GM12878 (cell line): ENCODE measurements around the gene MYBPHL. TPM values are rescaled to one million over a fixed set of nuclear protein-coding genes. Genes with fewer than 3 reads are reported as not detected.

Source experiments
- ATAC-seq: fragments of 200-7000 bp; cut with Tn5 transposase; 3 replicates; pipeline ENCODE4 v1.9.1; 2020; ENCODE audit warnings: mild to moderate bottlenecking, moderate library complexity
- BruUV-seq: library from RNA; stranded (reverse); fragments of 400-500 nt; replicated peaks from 2 replicates; lab custom pipeline; 2021; lab: Mats Ljungman, UMichigan
- CTCF ChIA-PET: fragments of 300-600 bp; sonication (Branson Sonifier 250); formaldehyde crosslinking; extraction: SDS; loops from one replicate; lab custom pipeline; 2021; ENCODE audit warnings: inconsistent platforms; lab: Yijun Ruan, JAX
- POLR2A ChIA-PET: fragments of 350-600 bp; formaldehyde crosslinking; extraction: SDS; loops from one replicate; lab custom pipeline; 2021; ENCODE audit warnings: inconsistent platforms; lab: Charles Lee
- RAD21 ChIA-PET: fragments of 300-600 bp; sonication (Branson Sonifier 250); formaldehyde crosslinking; loops from one replicate; lab custom pipeline; 2023; ENCODE audit warnings: antibody characterized with exemption; ENCODE audit not compliant: unreplicated experiment; lab: Charles Lee
- SMC1A ChIA-PET: fragments of 300-600 bp; sonication (Branson Sonifier 250); formaldehyde crosslinking; loops from one replicate; lab custom pipeline; 2023; ENCODE audit not compliant: unreplicated experiment, uncharacterized antibody; lab: Charles Lee
- DNase-seq: peaks from one replicate; pipeline ENCODE4 v3.0.0-alpha.2; 2011; ENCODE audit warnings: low read depth, low spot score
- FAIRE-seq: peaks from 3 replicates; lab custom pipeline; 2011; peaks lifted over from hg19 to GRCh38; lab: Jason Lieb, UNC
- H2AFZ ChIP-seq: 2 replicates; pipeline ENCODE4 v1.6.0; 2011; ENCODE audit warnings: low read depth, low read length, control low read depth; ENCODE audit not compliant: control insufficient read depth
- H3K27ac ChIP-seq: 2 replicates; pipeline ENCODE4 v1.5.1; 2011; ENCODE audit warnings: control low read depth; ENCODE audit not compliant: control insufficient read depth, insufficient read depth
- H3K27me3 ChIP-seq, 2 experiments: replicated peaks in 1 of 2; 2 replicates each; pipeline versions ENCODE4 v1.6.0 to v1.6.1; 2011; ENCODE audit warnings: low read length in 1 of 2; ENCODE audit not compliant: control insufficient read depth in 2 of 2, insufficient read depth in 2 of 2
- H3K36me3 ChIP-seq, 2 experiments: 2 replicates each; pipeline ENCODE4 v1.5.1; 2011; ENCODE audit warnings: low read length in 1 of 2; ENCODE audit not compliant: control insufficient read depth in 2 of 2, insufficient read depth in 2 of 2
- H3K4me1 ChIP-seq: 2 replicates; pipeline ENCODE4 v1.6.1; 2011; ENCODE audit warnings: mild to moderate bottlenecking, low read length, moderate library complexity, mixed read lengths; ENCODE audit not compliant: control insufficient read depth, insufficient read depth
- H3K4me2 ChIP-seq: 2 replicates; pipeline ENCODE4 v1.6.0; 2011; ENCODE audit warnings: control low read depth; ENCODE audit not compliant: control insufficient read depth, insufficient read depth
- H3K4me3 ChIP-seq: fragments of 200-600 bp; sonication (generic); 2 replicates; pipeline ENCODE4 v1.5.1; 2016
- H3K79me2 ChIP-seq: 2 replicates; pipeline ENCODE4 v1.6.0; 2011; ENCODE audit warnings: low read length; ENCODE audit not compliant: control insufficient read depth, insufficient read depth
- H3K9ac ChIP-seq: 2 replicates; pipeline ENCODE4 v1.8.0; 2011; ENCODE audit warnings: low read length, control low read depth, mixed read lengths; ENCODE audit not compliant: control insufficient read depth, insufficient read depth
- H3K9me3 ChIP-seq: replicated peaks from 3 replicates; pipeline ENCODE4 v1.5.1; 2011; ENCODE audit warnings: mild to moderate bottlenecking, low read length; ENCODE audit not compliant: control insufficient read depth, insufficient read depth
- H4K20me1 ChIP-seq: 2 replicates; pipeline ENCODE4 v1.6.0; 2011; ENCODE audit not compliant: control insufficient read depth, insufficient read depth
- GATAD2B ChIP-seq: fragments of 450-650 bp; conservative IDR thresholded peaks from 2 replicates; pipeline ENCODE4 v1.6.1; 2017; ENCODE audit warnings: low read depth, mild to moderate bottlenecking, moderate library complexity
- IKZF1 ChIP-seq: fragments of 450-650 bp; conservative IDR thresholded peaks from 2 replicates; pipeline ENCODE4 v1.6.1; 2017; ENCODE audit warnings: antibody characterized with exemption, mild to moderate bottlenecking
- SIX5 ChIP-seq: IDR thresholded peaks from 2 replicates; pipeline ENCODE4 v1.6.1; 2011; ENCODE audit warnings: mild to moderate bottlenecking, low read depth, low read length, moderate library complexity; ENCODE audit not compliant: severe bottlenecking
- SUZ12 ChIP-seq: fragments of 200-600 bp; sonication (generic); IDR thresholded peaks from one replicate; pipeline ENCODE4 v1.6.1; 2018; ENCODE audit warnings: antibody characterized with exemption, mild to moderate bottlenecking; ENCODE audit not compliant: unreplicated experiment
- WGBS: methylation state at CpG from one replicate; pipeline ENCODE4 v1.1.6; 2016; ENCODE audit warnings: low lambda C conversion rate; ENCODE audit not compliant: insufficient replicate concordance, insufficient coverage; ENCODE audit errors: missing lambda C conversion rate; 5-methylcytosine and 5-hydroxymethylcytosine counted together
- in situ Hi-C: fragments of 300-500 bp; cut with MboI; formaldehyde crosslinking; loops from 9 replicates; pipeline ENCODE4 v1.14.3; 2018; ENCODE audit warnings: mixed read lengths
- intact Hi-C: fragments of 100-400 bp; cut with micrococcal nuclease; formaldehyde crosslinking; loops from one replicate; pipeline ENCODE4 v1.14.2; 2022; ENCODE audit not compliant: unreplicated experiment
- polyA plus RNA-seq, 11 experiments: library from polyadenylated mRNA; depleted of rRNA in 4 of 11; unstranded in 6 of 11; stranded (reverse) in 5 of 11; fragments of >200 nt; fragmentation: Nextera tagmentation in 4 of 11; fragmentation: Illumina TruSeq in 1 of 11; extraction: Ambion mirVana in 4 of 11; extraction: Trizol in 1 of 11; gene quantifications; 1 replicate in 1 of 11; 2 replicates in 10 of 11; pipeline versions ENCODE4 v1.2.1 to v1.2.3, GENCODE V29; 2011 to 2016; ENCODE audit warnings: inconsistent platforms in 2 of 11, missing spikeins in 2 of 11, low read depth in 1 of 11
- total RNA-seq, 4 experiments: library from RNA; depleted of rRNA in 3 of 4; stranded (reverse); fragments of >200 nt in 3 of 4; fragmentation: Illumina TruSeq in 1 of 4; extraction: Trizol in 1 of 4; gene quantifications; 2 replicates each; pipeline versions ENCODE4 v1.2.1 to v1.2.3, GENCODE V29; 2013 to 2021

MYBPHL gene
- total and polyA plus RNA-seq, 10 of the 15 experiments (the other 5 are each of a cell fraction or from before 2014, with no cell fraction given) = 0.16 to 0.75 (median 0.54) TPM; not detected in 7

DNA sequence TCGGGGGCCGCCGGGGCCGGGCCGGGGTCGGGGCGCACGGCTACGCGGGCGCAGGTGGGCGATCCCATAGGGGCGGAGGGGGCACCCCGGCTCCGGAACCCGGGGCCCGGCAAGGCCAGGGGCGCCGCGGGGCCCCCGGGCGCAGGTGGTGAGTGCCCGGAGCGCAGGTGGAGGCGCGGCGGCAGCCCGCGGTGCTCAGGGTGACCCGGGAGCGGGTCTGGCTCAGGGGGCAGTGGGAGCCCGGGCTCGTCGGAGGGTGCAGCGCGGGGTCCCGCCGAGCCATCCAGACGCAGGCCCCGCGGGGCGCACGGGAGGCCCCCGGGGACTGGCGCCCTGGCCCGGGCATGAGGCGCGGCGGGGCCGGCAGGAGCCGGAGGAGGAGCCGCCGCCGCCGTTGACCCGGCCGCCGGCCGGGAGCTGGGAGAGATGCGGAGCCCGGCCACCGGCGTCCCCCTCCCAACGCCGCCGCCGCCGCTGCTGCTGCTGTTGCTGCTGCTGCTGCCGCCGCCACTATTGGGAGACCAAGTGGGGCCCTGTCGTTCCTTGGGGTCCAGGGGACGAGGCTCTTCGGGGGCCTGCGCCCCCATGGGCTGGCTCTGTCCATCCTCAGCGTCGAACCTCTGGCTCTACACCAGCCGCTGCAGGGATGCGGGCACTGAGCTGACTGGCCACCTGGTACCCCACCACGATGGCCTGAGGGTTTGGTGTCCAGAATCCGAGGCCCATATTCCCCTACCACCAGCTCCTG, 57.0 kb downstream of the MYBPHL start:
- Histone ChIP-seq H3K27ac (no peak overlapping the region), H3K36me3 (no peaks in the 10 kb centered on the region), H3K4me3 (no peak overlapping the region), H3K27me3 (peaks cover 2 to 4% of the 10 kb centered on the region in 2 experiments; a peak in 3 of 4 replicates)
- intact Hi-C loops = no loop called here
- peak; percentile 82 for TF ChIP-seq SUZ12
- TF ChIP-seq SIX5 = no peak
- TF ChIP-seq GATAD2B = peak; percentile 33; the same call in 1 of the 2 replicates
- 0 out of 2 replicates have a peak, but pooled peaks have one; percentile 18 for TF ChIP-seq IKZF1
- TF ChIP-seq, all 136 proteins: peak for 3
- CTCF ChIA-PET = interaction anchor here (1.0 kb wide), 1 partner anchor 29 kb away, joined by 3 read pairs; no protein-coding TSS in a partner anchor
- H3K79me2 ChIP-seq = no peaks in the 10 kb centered on the region
- H3K4me2 ChIP-seq = peak overlapping the region; percentile 70
- H2AFZ ChIP-seq = peak overlapping the region; percentile 30
- no peak overlapping the region for H3K9ac ChIP-seq
- in situ Hi-C loops = no loop called here
- no peaks in the 10 kb centered on the region for H4K20me1 ChIP-seq
- POLR2A ChIA-PET = interaction anchor here (1.2 kb wide), 1 partner anchor 139 kb away, joined by 3 read pairs; no protein-coding TSS in a partner anchor
- RAD21 ChIA-PET = no interaction called here
- ATAC-seq = peak; percentile 10; the same call in 2 of the 3 replicates
- H3K4me1 ChIP-seq = no peaks in the 10 kb centered on the region
- no peak for FAIRE-seq
- 10% methylated on average over 43 of the region's 80 CpGs for WGBS
- no peaks in the 10 kb centered on the region for H3K9me3 ChIP-seq
- SMC1A ChIA-PET = no interaction called here
- BruUV-seq = no TSS peak
- DNase-seq = no peak
